WERI-Rb-1 (cell line): ENCODE data around the gene SMARCAL1.

Source experiments
- DNase-seq: peaks from one replicate; pipeline ENCODE4 v3.0.0-alpha.2; 2020
- H3K27ac ChIP-seq: fragments of 250-450 bp; sonication (Bioruptor Pico); 2 replicates; pipeline ENCODE4 v1.5.1; 2020; ENCODE audit warnings: mild to moderate bottlenecking, moderate library complexity
- H3K27me3 ChIP-seq: fragments of 250-450 bp; sonication (Bioruptor Pico); 2 replicates; pipeline ENCODE4 v1.5.1; 2021; ENCODE audit warnings: mild to moderate bottlenecking, low read depth, moderate library complexity; ENCODE audit not compliant: insufficient read depth, severe bottlenecking
- H3K36me3 ChIP-seq: fragments of 250-450 bp; sonication (Bioruptor Pico); 2 replicates; pipeline ENCODE4 v1.5.1; 2020; ENCODE audit warnings: mild to moderate bottlenecking, moderate library complexity
- H3K4me3 ChIP-seq: 2 replicates; pipeline ENCODE4 v1.5.1; 2011; ENCODE audit warnings: low read depth, mild to moderate bottlenecking, control low read depth, low read length
- H3K9me3 ChIP-seq: fragments of 250-450 bp; sonication (Bioruptor Pico); 2 replicates; pipeline ENCODE4 v1.5.1; 2021; ENCODE audit warnings: mild to moderate bottlenecking, moderate library complexity; ENCODE audit not compliant: severe bottlenecking
- CTCF ChIP-seq: IDR thresholded peaks from 2 replicates; pipeline ENCODE4 v1.5.1; 2011; ENCODE audit warnings: low read depth, mild to moderate bottlenecking, control low read depth, inconsistent platforms, low read length

Gene SMARCAL1

DNA sequence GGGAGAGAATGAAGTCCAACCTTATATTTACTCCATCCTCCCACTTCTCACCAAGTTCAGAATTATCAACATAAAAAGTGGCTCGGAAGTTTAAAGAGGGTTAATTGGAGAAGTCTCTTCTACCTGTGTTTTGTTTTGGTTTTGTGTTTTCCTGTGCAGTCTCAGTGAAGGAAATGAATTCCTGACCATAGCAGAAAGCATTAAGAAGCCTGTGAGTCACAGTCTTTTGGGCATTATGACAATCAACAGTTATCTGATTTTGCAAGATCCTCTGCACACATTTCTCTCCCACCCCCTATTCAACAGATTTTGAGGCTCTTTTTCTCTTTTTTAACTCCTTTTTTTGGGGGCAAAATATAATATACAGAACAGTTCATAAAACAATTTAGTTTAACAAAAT is 77.8 kb downstream of the SMARCAL1 start:
- Histone ChIP-seq H3K4me3 (no peak overlapping the region), H3K27ac (no peak overlapping the region), H3K27me3 (no peaks in the 10 kb centered on the region), H3K9me3 (no peaks in the 10 kb centered on the region), H3K36me3 (no peaks in the 10 kb centered on the region)
- TF ChIP-seq CTCF, result no peak
- no peak for DNase-seq

DNA sequence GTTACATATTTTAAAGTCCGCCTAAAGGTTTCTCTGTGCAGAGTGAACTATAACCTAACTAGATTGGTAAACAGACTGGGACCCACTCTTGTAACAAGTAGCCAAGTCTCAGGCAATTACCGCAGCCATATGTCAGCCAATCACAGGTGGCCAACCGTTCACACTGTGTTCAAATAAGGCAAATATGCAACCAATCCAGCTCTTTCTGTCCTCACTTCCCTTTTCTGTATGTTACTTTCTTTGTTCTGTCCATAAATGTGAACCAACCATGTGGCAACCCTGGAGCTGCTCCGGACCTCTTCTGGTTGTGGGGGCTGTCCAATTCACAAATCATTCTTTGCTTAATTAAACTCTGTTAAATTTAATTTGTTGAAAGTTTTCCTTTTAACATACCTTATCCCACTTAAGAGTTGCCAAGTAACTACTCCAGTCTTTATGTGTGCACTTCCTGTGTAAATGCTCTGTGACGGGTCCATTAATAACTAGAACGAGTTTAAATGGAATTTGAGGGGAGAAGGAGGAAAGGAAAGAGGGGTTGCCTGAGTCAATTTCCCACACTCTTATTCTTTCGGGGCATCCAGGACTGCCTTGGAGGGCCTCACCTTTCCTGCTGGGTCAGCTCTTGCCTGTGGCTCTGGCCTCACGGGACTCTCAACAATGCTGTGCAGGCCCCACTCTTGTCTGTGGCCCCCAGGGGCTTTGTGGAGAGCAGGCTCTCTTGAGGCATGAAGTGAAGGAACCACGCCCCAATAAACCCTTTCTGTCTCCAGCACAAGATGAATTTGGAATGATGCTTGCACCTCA is 79.7 kb downstream of the SMARCAL1 start:
- Histone ChIP-seq H3K4me3 (no peak overlapping the region), H3K36me3 (no peaks in the 10 kb centered on the region), H3K27me3 (no peaks in the 10 kb centered on the region), H3K9me3 (no peaks in the 10 kb centered on the region), H3K27ac (no peak overlapping the region)
- no peak for TF ChIP-seq CTCF
- no peak for DNase-seq

DNA sequence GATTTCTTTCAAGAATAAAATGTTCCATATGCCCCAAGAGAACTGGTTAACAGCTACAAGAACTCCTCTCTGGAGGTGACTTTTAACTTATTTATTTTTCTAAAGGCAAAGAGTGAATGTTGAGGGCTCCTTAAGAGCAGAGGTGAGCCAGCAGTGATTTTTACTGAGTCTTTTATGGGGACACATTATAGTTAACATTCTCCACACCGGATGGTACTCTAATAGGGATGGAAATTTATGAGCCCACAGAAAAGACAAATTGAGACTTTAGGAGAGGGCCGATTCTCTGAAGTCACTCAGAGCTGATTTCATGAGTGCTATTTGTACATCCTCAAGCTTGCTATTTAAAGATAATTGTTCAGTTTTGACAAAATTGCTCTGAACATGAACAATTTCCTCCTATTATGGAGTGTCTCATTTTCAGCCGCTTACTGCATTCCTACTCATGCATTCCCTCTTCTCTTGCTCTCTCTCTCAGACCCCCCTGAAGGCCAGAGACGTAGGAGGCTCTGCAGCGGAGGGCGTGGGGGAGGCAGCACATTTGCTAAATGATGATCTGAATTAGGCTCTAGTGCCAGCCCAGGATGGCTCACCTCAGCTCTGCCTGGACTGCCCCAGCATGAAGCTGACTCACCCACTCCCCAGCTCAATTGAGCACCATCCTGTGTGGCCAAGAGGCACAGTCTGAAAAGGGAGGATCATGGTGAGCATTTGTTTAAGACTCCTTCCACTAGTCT is 80.5 kb downstream of the SMARCAL1 start:
- Histone ChIP-seq H3K36me3 (no peaks in the 10 kb centered on the region), H3K9me3 (no peaks in the 10 kb centered on the region), H3K27me3 (no peaks in the 10 kb centered on the region), H3K4me3 (no peak overlapping the region), H3K27ac (no peak overlapping the region)
- DNase-seq, result no peak
- TF ChIP-seq CTCF, result no peak

- Histone ChIP-seq H3K27ac (no peak overlapping the region), H3K4me3 (no peak overlapping the region), H3K27me3 (no peaks in the 10 kb centered on the region), H3K9me3 (no peaks in the 10 kb centered on the region), H3K36me3 (no peaks in the 10 kb centered on the region)
- no peak for TF ChIP-seq CTCF
- DNase-seq, result no peak
These were observed 81.0 kb downstream of the SMARCAL1 start for GRCh38 chr2:216493334-216493685.

- H3K9me3 ChIP-seq, result no peaks in the 10 kb centered on the region
- H3K4me3 ChIP-seq, result no peak overlapping the region
- DNase-seq, result no peak
- peaks cover 19% of the 10 kb centered on the region for H3K36me3 ChIP-seq
- no peaks in the 10 kb centered on the region for H3K27me3 ChIP-seq
- no peak for TF ChIP-seq CTCF
- no peak overlapping the region for H3K27ac ChIP-seq
These were observed 83.4 kb downstream of the SMARCAL1 start for GRCh38 chr2:216495656-216496055.
